A549 (cell line): ENCODE data around the gene PLOD2. TPM values are rescaled to one million over a fixed set of nuclear protein-coding genes. Genes with fewer than 3 reads are reported as not detected.

Experiments
- BHLHE40 ChIP-seq: IDR thresholded peaks from 2 replicates; pipeline ENCODE4 v1.6.1; 2012; ENCODE audit warnings: low read depth, low read length, inconsistent platforms
- CBX8 ChIP-seq: fragments of 200-600 bp; sonication (generic); IDR thresholded peaks from 2 replicates; pipeline ENCODE4 v1.6.1; 2016
- CEBPB ChIP-seq, 2 experiments: fragments of >200 bp in 1 of 2; sonication (Bioruptor Twin) in 1 of 2; formaldehyde crosslinking in 1 of 2; IDR thresholded peaks; 2 replicates each; pipeline ENCODE4 v1.6.1; 2012 to 2016
- EHMT2 ChIP-seq: fragments of 200-600 bp; sonication (generic); IDR thresholded peaks from 2 replicates; pipeline ENCODE4 v1.6.1; 2016; ENCODE audit warnings: antibody characterized with exemption, low read depth, mild to moderate bottlenecking, moderate library complexity
- EP300 ChIP-seq, 2 experiments: fragments of >200 bp; sonication (Bioruptor Twin); formaldehyde crosslinking; IDR thresholded peaks; 2 replicates in 1 of 2; 3 replicates in 1 of 2; pipeline ENCODE4 v1.6.1; 2016 to 2017
- FOSB ChIP-seq: fragments of 250-450 bp; sonication (Bioruptor Pico); IDR thresholded peaks from 2 replicates; pipeline ENCODE4 v1.5.0; 2020; ENCODE audit warnings: mild to moderate bottlenecking, moderate library complexity
- FOSL2 ChIP-seq, 2 experiments: fragments of 450-650 bp in 1 of 2; fragments of >200 bp in 1 of 2; sonication (Bioruptor Twin) in 1 of 2; formaldehyde crosslinking; IDR thresholded peaks; 2 replicates each; pipeline versions ENCODE4 v1.5.0 to v1.6.1; 2016 to 2020; ENCODE audit warnings: mild to moderate bottlenecking in 1 of 2, moderate library complexity in 1 of 2
- FOXS1 ChIP-seq: fragments of 250-450 bp; sonication (Bioruptor Pico); IDR thresholded peaks from 2 replicates; pipeline ENCODE4 v1.5.0; 2020; ENCODE audit warnings: mild to moderate bottlenecking, moderate library complexity
- GATA3 ChIP-seq: IDR thresholded peaks from 2 replicates; pipeline ENCODE4 v1.6.1; 2012; ENCODE audit warnings: borderline replicate concordance
- HDAC2 ChIP-seq: fragments of 200-600 bp; sonication (generic); IDR thresholded peaks from 2 replicates; pipeline ENCODE4 v1.6.1; 2016
- HEYL ChIP-seq: fragments of 250-450 bp; sonication (Bioruptor Pico); IDR thresholded peaks from 2 replicates; pipeline ENCODE4 v1.8.0; 2021; ENCODE audit warnings: mild to moderate bottlenecking, moderate library complexity
- HOXA7 ChIP-seq: fragments of 250-450 bp; sonication (Bioruptor Pico); IDR thresholded peaks from 2 replicates; pipeline ENCODE4 v1.5.0; 2020; ENCODE audit warnings: mild to moderate bottlenecking, moderate library complexity
- HOXB13 ChIP-seq: fragments of 250-450 bp; sonication (Bioruptor Pico); IDR thresholded peaks from 2 replicates; pipeline ENCODE4 v1.5.0; 2020; ENCODE audit warnings: low read depth, mild to moderate bottlenecking, moderate library complexity
- JUN ChIP-seq, 2 experiments: fragments of >200 bp; sonication (Bioruptor Twin); formaldehyde crosslinking; IDR thresholded peaks; 2 replicates in 1 of 2; 3 replicates in 1 of 2; pipeline ENCODE4 v1.6.1; 2016 to 2017
- JUNB ChIP-seq: fragments of >200 bp; sonication (Bioruptor Twin); formaldehyde crosslinking; IDR thresholded peaks from 2 replicates; pipeline ENCODE4 v1.6.1; 2016
- KDM5A ChIP-seq: fragments of 200-600 bp; sonication (generic); IDR thresholded peaks from 2 replicates; pipeline ENCODE4 v1.6.1; 2016; ENCODE audit warnings: antibody characterized with exemption, mild to moderate bottlenecking
- MAZ ChIP-seq: fragments of 150-350 bp; IDR thresholded peaks from 2 replicates; pipeline ENCODE4 v1.6.1; 2014; ENCODE audit warnings: antibody characterized with exemption, low read depth, low read length, borderline replicate concordance
- MYC ChIP-seq: IDR thresholded peaks from 2 replicates; pipeline ENCODE4 v1.6.1; 2012; ENCODE audit warnings: mild to moderate bottlenecking, inconsistent platforms, low read length, improper control_type of control experiment, borderline replicate concordance
- NFE2L2 ChIP-seq: fragments of 150-350 bp; conservative IDR thresholded peaks from 2 replicates; pipeline ENCODE4 v1.6.1; 2014; ENCODE audit warnings: low read length
- NPAS2 ChIP-seq: fragments of 250-450 bp; sonication (Bioruptor Pico); IDR thresholded peaks from 2 replicates; pipeline ENCODE4 v1.8.0; 2022; ENCODE audit warnings: mild to moderate bottlenecking, moderate library complexity, borderline replicate concordance
- NR3C1 ChIP-seq: fragments of >200 bp; sonication (Bioruptor Twin); formaldehyde crosslinking; IDR thresholded peaks from 3 replicates; pipeline ENCODE4 v1.6.1; 2017
- POLR2A ChIP-seq: IDR thresholded peaks from 2 replicates; pipeline ENCODE4 v1.6.1; 2012; ENCODE audit warnings: mild to moderate bottlenecking, low read length
- POLR2AphosphoS2 ChIP-seq: conservative IDR thresholded peaks from 2 replicates; pipeline ENCODE4 v1.6.1; 2012; ENCODE audit warnings: low read length, improper control_type of control experiment, inconsistent platforms
- RCOR1 ChIP-seq: fragments of 150-350 bp; IDR thresholded peaks from 2 replicates; pipeline ENCODE4 v1.6.1; 2014; ENCODE audit warnings: antibody characterized with exemption, low read length, low read depth
- TFCP2L1 ChIP-seq: fragments of 250-450 bp; sonication (Bioruptor Pico); IDR thresholded peaks from 2 replicates; pipeline ENCODE4 v1.5.0; 2021; ENCODE audit warnings: mild to moderate bottlenecking
- TP53 ChIP-seq: fragments of 250-450 bp; sonication (Bioruptor Pico); IDR thresholded peaks from 2 replicates; pipeline ENCODE4 v1.5.0; 2021; ENCODE audit warnings: mild to moderate bottlenecking, moderate library complexity
- USF2 ChIP-seq: fragments of 450-650 bp; IDR thresholded peaks from 2 replicates; pipeline ENCODE4 v1.6.1; 2014; ENCODE audit warnings: antibody characterized with exemption
- ZC3H11A ChIP-seq: fragments of 450-650 bp; IDR thresholded peaks from 2 replicates; pipeline ENCODE4 v1.6.1; 2014; ENCODE audit warnings: antibody characterized with exemption, mild to moderate bottlenecking
- ZFP36 ChIP-seq: fragments of 450-650 bp; IDR thresholded peaks from 2 replicates; pipeline ENCODE4 v1.6.1; 2014; ENCODE audit warnings: borderline replicate concordance; ENCODE audit not compliant: partially characterized antibody
- polyA plus RNA-seq, 4 experiments: library from polyadenylated mRNA; depleted of rRNA in 3 of 4; stranded (reverse); fragments of >200 nt; fragmentation: RNase III in 1 of 4; extraction: RNeasy Plus Mini Kit Qiagen cat#74134 plus additional on column Dnase treatment in 1 of 4; gene quantifications; 2 replicates in 3 of 4; 3 replicates in 1 of 4; pipeline ENCODE4 v1.2.3, GENCODE V29; 2011 to 2017
- TF ChIP-seq, protein P1 (sequence below): fragments of >200 bp; sonication (Bioruptor Twin); formaldehyde crosslinking; IDR thresholded peaks from 3 replicates; pipeline ENCODE4 v1.5.1; 2016
- TF ChIP-seq, protein P2 (sequence below): fragments of 250-450 bp; sonication (Bioruptor Pico); IDR thresholded peaks from 2 replicates; pipeline ENCODE4 v1.5.0; 2020; ENCODE audit warnings: low read depth, mild to moderate bottlenecking, moderate library complexity

Gene PLOD2
- polyA plus RNA-seq, 2 of the 4 experiments (the other 2 are of a cell fraction): 159 to 174 TPM

DNA sequence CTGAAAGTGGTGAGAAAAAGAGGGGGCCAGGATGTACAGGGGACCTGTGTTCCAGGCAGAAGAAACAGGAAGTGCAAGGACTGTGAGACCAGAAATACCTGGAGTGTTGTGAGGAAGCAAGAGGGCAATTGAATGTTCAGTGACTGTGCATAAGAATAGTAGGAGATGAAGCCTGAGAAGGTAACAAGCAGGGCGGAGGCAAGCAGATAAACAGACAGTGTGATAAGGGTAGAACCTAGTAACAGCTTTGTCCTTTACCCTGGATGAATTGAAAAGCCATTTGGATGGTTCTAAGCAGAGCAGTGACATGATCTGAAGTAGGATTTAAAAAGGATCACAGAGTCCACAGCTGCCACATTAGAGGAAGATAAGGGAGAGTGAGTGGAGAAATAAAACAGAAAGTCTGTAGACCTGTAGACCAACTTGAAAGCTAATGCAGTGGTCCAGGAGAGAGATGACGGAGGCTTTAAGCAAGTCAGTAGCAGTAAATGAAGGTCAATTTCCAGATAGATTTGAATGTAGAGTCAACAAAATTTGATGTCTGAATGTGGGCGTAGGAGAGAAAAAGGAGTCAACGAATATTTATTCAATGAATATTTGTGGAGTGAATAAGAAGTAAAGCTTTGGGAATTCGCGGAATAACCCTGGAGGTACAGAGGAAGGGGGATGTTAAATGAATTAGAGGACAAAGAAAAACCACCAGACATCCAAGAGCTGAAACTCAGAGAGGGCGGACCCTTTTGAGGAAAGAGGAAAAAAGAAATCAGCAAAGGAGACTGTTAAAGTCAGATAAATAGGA is 4.2 kb upstream of the PLOD2 start (continued):
- TF ChIP-seq NR3C1 (no peak), TP53 (no peak), USF2 (no peak), RCOR1 (no peak), JUNB (peak; percentile 81; the same call in 1 of the 2 replicates), KDM5A (no peak), NFE2L2 (no peak), TFCP2L1 (CRISPR knock-in tag) (no peak), GATA3 (peak; percentile 90), CEBPB (IDR thresholded peaks at IDR 0.05) (peak in 1 of 2 experiments; percentile 79; a peak in 2 of 4 replicates), MYC (no peak), BHLHE40 (no peak), EP300 (IDR thresholded peaks at IDR 0.05) (peak; percentile 64 to 73; a peak in 2 of 5 replicates), HEYL (no peak), HOXA7 (CRISPR knock-in tag) (no peak), POLR2A (no peak), POLR2AphosphoS2 (no peak), FOXS1 (CRISPR knock-in tag) (no peak), HOXB13 (CRISPR knock-in tag) (no peak), NPAS2 (no peak), FOSL2 (IDR thresholded peaks at IDR 0.05) (no peak), FOSL2 (CRISPR knock-in tag; IDR thresholded peaks at IDR 0.05) (peak; percentile 67), MAZ (no peak), CBX8 (no peak), EHMT2 (no peak), ZC3H11A (no peak), FOSB (CRISPR knock-in tag) (no peak), JUN (IDR thresholded peaks at IDR 0.05) (peak; percentile 47 to 57; a peak in 3 of 5 replicates), HDAC2 (no peak), ZFP36 (no peak)
- TF ChIP-seq, protein P1, sequence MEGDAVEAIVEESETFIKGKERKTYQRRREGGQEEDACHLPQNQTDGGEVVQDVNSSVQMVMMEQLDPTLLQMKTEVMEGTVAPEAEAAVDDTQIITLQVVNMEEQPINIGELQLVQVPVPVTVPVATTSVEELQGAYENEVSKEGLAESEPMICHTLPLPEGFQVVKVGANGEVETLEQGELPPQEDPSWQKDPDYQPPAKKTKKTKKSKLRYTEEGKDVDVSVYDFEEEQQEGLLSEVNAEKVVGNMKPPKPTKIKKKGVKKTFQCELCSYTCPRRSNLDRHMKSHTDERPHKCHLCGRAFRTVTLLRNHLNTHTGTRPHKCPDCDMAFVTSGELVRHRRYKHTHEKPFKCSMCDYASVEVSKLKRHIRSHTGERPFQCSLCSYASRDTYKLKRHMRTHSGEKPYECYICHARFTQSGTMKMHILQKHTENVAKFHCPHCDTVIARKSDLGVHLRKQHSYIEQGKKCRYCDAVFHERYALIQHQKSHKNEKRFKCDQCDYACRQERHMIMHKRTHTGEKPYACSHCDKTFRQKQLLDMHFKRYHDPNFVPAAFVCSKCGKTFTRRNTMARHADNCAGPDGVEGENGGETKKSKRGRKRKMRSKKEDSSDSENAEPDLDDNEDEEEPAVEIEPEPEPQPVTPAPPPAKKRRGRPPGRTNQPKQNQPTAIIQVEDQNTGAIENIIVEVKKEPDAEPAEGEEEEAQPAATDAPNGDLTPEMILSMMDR: no peak
- TF ChIP-seq, protein P2, sequence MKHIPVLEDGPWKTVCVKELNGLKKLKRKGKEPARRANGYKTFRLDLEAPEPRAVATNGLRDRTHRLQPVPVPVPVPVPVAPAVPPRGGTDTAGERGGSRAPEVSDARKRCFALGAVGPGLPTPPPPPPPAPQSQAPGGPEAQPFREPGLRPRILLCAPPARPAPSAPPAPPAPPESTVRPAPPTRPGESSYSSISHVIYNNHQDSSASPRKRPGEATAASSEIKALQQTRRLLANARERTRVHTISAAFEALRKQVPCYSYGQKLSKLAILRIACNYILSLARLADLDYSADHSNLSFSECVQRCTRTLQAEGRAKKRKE (CRISPR knock-in tag): no peak
